ENCODE results near the gene AGAP1. TPM values are rescaled to one million over a fixed set of nuclear protein-coding genes. Genes with fewer than 3 reads are reported as not detected.

AGAP1 gene
- total RNA-seq, 2 donors from 2014 or later = 16.1 to 40.1 TPM

- Histone ChIP-seq H3K4me3 (no peak overlapping the region), H3K36me3 (no peaks in the 10 kb centered on the region), H3K27ac (no peak overlapping the region), H3K4me1 (replicated peaks) (peaks cover 24% of the 10 kb centered on the region), H3K27me3 (replicated peaks; ENCODE audit: insufficient read depth) (no peaks in the 10 kb centered on the region), H3K9me3 (no peaks in the 10 kb centered on the region)
- 41% methylated on average over 5 of the region's 5 CpGs for WGBS
- TF ChIP-seq POLR2AphosphoS5 (IDR thresholded peaks at IDR 0.05) = peak; percentile 64
- TF ChIP-seq POLR2A (IDR thresholded peaks at IDR 0.05) = no peak
- TF ChIP-seq CTCF (IDR thresholded peaks at IDR 0.05) = no peak
- peak; percentile 33 for DNase-seq (ENCODE audit: low spot score)
- intact Hi-C loops (cut with DNase I) = no loop called here
Measured at GRCh38 chr2:235544689-235544969, 50.8 kb downstream of the AGAP1 start.

GRCh38 chr2:235545339-235546150, 51.7 kb downstream of the AGAP1 start:
- H3K27ac ChIP-seq = no peak overlapping the region
- DNase-seq (ENCODE audit: low spot score) = no peak
- 47% methylated on average over 11 of the region's 11 CpGs for WGBS
- no peaks in the 10 kb centered on the region for H3K9me3 ChIP-seq
- H3K27me3 ChIP-seq (replicated peaks; ENCODE audit: insufficient read depth) = no peaks in the 10 kb centered on the region
- H3K4me1 ChIP-seq (replicated peaks) = peaks cover 21% of the 10 kb centered on the region
- no peaks in the 10 kb centered on the region for H3K36me3 ChIP-seq
- intact Hi-C loops (cut with DNase I) = no loop called here
- no peak overlapping the region for H3K4me3 ChIP-seq
- TF ChIP-seq POLR2A (IDR thresholded peaks at IDR 0.05) (no peak), CTCF (IDR thresholded peaks at IDR 0.05) (no peak), POLR2AphosphoS5 (IDR thresholded peaks at IDR 0.05) (no peak)

- intact Hi-C loops (cut with DNase I) = no loop called here
- no peak overlapping the region for H3K27ac ChIP-seq
- H3K27me3 ChIP-seq (replicated peaks; ENCODE audit: insufficient read depth) = no peaks in the 10 kb centered on the region
- DNase-seq (ENCODE audit: low spot score) = no peak
- WGBS = 80% methylated on average over 3 of the region's 3 CpGs
- H3K4me1 ChIP-seq (replicated peaks) = peaks cover 18% of the 10 kb centered on the region
- H3K4me3 ChIP-seq = no peak overlapping the region
- no peaks in the 10 kb centered on the region for H3K36me3 ChIP-seq
- TF ChIP-seq POLR2AphosphoS5 (IDR thresholded peaks at IDR 0.05) (no peak), POLR2A (IDR thresholded peaks at IDR 0.05) (no peak), CTCF (IDR thresholded peaks at IDR 0.05) (no peak)
- H3K9me3 ChIP-seq = no peaks in the 10 kb centered on the region
Measured at GRCh38 chr2:235546151-235546435, 52.2 kb downstream of the AGAP1 start.

GRCh38 chr2:235546436-235546835, 52.6 kb downstream of the AGAP1 start:
- Histone ChIP-seq H3K36me3 (no peaks in the 10 kb centered on the region), H3K9me3 (no peaks in the 10 kb centered on the region), H3K27me3 (replicated peaks; ENCODE audit: insufficient read depth) (no peaks in the 10 kb centered on the region), H3K27ac (no peak overlapping the region), H3K4me3 (no peak overlapping the region), H3K4me1 (replicated peaks) (peaks cover 19% of the 10 kb centered on the region)
- no peak for TF ChIP-seq CTCF (IDR thresholded peaks at IDR 0.05)
- TF ChIP-seq POLR2AphosphoS5 (IDR thresholded peaks at IDR 0.05) = no peak
- no peak for TF ChIP-seq POLR2A (IDR thresholded peaks at IDR 0.05)
- 84% methylated on average over 9 of the region's 9 CpGs for WGBS
- intact Hi-C loops (cut with DNase I) = no loop called here
- DNase-seq (ENCODE audit: low spot score) = no peak

GRCh38 chr2:235549735-235550377, 56.0 kb downstream of the AGAP1 start:
- no peaks in the 10 kb centered on the region for H3K36me3 ChIP-seq
- no peak for DNase-seq (ENCODE audit: low spot score)
- H3K9me3 ChIP-seq = no peaks in the 10 kb centered on the region
- no peak overlapping the region for H3K27ac ChIP-seq
- no peak overlapping the region for H3K4me3 ChIP-seq
- 72% methylated on average over 19 of the region's 19 CpGs for WGBS
- peaks cover 11% of the 10 kb centered on the region for H3K4me1 ChIP-seq (replicated peaks)
- H3K27me3 ChIP-seq (replicated peaks; ENCODE audit: insufficient read depth) = no peaks in the 10 kb centered on the region
- TF ChIP-seq POLR2A (IDR thresholded peaks at IDR 0.05) = no peak
- TF ChIP-seq POLR2AphosphoS5 (IDR thresholded peaks at IDR 0.05) = no peak
- TF ChIP-seq CTCF (IDR thresholded peaks at IDR 0.05) = no peak
- intact Hi-C loops (cut with DNase I) = no loop called here
